Aorta (tissue), 5 donors: ENCODE measurements around the gene DCHS2. TPM values are rescaled to one million over a fixed set of nuclear protein-coding genes. Genes with fewer than 3 reads are reported as not detected.

Experiments
- ATAC-seq: fragments of 200-7000 bp; cut with Tn5 transposase; one replicate; pipeline ENCODE4 v1.9.1; 2022; ENCODE audit warnings: moderate library complexity; ENCODE audit not compliant: low FRiP score
- DNase-seq, 2 donors: peaks; one replicate each; pipeline ENCODE4 v3.0.0-alpha.2; 2020
- H3K27ac ChIP-seq, 2 donors: one replicate each; pipeline ENCODE4 v1.5.1; 2013; ENCODE audit warnings: low read length in 2 of 2, mild to moderate bottlenecking in 2 of 2, moderate library complexity in 2 of 2, control low read depth in 1 of 2, inconsistent platforms in 1 of 2, low read depth in 1 of 2
- H3K27me3 ChIP-seq, 2 donors: one replicate each; pipeline ENCODE4 v1.6.1; 2013; ENCODE audit warnings: control low read depth in 1 of 2, low read length in 1 of 2, mild to moderate bottlenecking in 1 of 2, moderate library complexity in 1 of 2; ENCODE audit not compliant: insufficient read depth in 2 of 2, control insufficient read depth in 1 of 2
- H3K36me3 ChIP-seq, 2 donors: one replicate each; pipeline ENCODE4 v1.6.1; 2013; ENCODE audit warnings: control low read depth in 1 of 2, low read length in 1 of 2, mild to moderate bottlenecking in 1 of 2; ENCODE audit not compliant: insufficient read depth in 2 of 2, control insufficient read depth in 1 of 2
- H3K4me1 ChIP-seq, 2 donors: one replicate each; pipeline ENCODE4 v1.6.1; 2013; ENCODE audit warnings: low read length in 2 of 2, control low read depth in 1 of 2, mild to moderate bottlenecking in 1 of 2, moderate library complexity in 1 of 2; ENCODE audit not compliant: insufficient read depth in 2 of 2, control insufficient read depth in 1 of 2
- H3K4me3 ChIP-seq, 2 donors: one replicate each; pipeline ENCODE4 v1.5.1; 2013; ENCODE audit warnings: low read length in 2 of 2, control low read depth in 1 of 2, mild to moderate bottlenecking in 1 of 2
- H3K9me3 ChIP-seq: one replicate; pipeline ENCODE4 v1.6.1; 2013; ENCODE audit warnings: mild to moderate bottlenecking, low read length; ENCODE audit not compliant: control insufficient read depth
- WGBS, 2 donors: extraction: QIAGEN DNeasy Blood & Tissue Kit; methylation state at CpG; one replicate each; pipeline ENCODE4 v1.1.7; 2013; 5-methylcytosine and 5-hydroxymethylcytosine counted together
- intact Hi-C, 2 donors: fragments of 100-400 bp; cut with DNase I; formaldehyde crosslinking; loops; one replicate each; pipeline versions ENCODE4 v1.14.2 to v1.15.0; 2022
- polyA plus RNA-seq, 2 donors: library from polyadenylated mRNA; stranded (reverse); fragments of 200-250 nt; gene quantifications; one replicate each; pipeline ENCODE4 v1.2.3, GENCODE V29; 2013
- total RNA-seq, 2 donors: library from RNA; stranded (reverse); fragmentation: NEBNext Ultra II Directional; extraction: Animal tissue kit (Norgen Biotek cat#: 25700); gene quantifications; one replicate each; pipeline ENCODE4 v1.2.1, GENCODE V29; 2021
- donor health status: healthy with polysubstance abuse.
- donor health status: Bipolar disorder and iron deficiency.
- donor health status: DM: no; HTN: no; CAD: no.
- donor health status: DM: no; HTN: no; CAD: no.
- donor health status: DM: yes; HTN: yes; CAD: no.

Gene DCHS2
- total and polyA plus RNA-seq, 4 donors = 0.03 to 0.08 (median 0.06) TPM; not detected in 1

DNA sequence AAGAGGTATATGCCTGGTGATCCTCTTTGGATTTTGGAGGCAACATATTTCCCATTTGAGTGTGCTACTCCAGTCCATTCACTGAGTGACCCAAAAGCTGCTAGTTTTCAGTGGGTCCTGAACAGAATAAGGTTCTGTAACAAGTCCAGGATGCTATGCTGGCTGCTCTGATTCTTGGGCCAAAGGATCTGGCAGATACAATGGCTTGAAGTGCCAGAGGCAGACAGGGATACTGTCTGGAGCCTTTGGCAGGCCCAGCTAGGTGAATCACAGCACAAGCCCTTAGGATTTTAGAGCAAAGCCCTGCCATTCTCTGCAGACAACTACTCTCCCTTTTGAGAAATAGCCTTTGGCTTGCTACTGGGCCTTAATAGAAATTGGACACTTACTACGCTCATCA lies 40.6 kb downstream of the DCHS2 start:
- no peaks in the 10 kb centered on the region for H3K27me3 ChIP-seq
- H3K4me1 ChIP-seq = no peaks in the 10 kb centered on the region
- no peak overlapping the region for H3K27ac ChIP-seq
- ATAC-seq (no peak), DNase-seq (no peak)
- H3K9me3 ChIP-seq = no peaks in the 10 kb centered on the region
- H3K4me3 ChIP-seq = no peak overlapping the region
- H3K36me3 ChIP-seq = no peaks in the 10 kb centered on the region
- WGBS, 2 donors = 95 to 100% methylated on average over 1 of the region's 1 CpG
- intact Hi-C loops = no loop called here

DNA sequence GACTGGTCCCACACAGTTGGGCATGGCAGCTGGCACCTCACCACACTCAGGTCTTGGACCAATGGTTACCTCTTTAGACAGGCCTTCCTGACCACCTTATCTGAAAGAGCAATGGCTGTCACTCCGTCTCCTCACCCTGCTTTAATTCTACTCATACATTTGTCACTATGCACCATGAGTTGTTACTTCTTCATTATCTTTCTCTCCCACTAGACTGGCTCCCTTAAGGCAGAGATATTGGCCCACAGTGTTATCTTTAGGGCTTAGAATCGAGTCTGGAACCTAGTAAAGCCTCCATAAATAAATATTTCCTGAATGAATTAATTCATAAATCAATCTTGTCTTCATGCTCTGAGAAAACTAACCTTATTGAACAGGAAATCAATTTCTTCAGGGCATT lies 46.6 kb downstream of the DCHS2 start:
- intact Hi-C loops = no loop called here
- Histone ChIP-seq H3K27ac (no peak overlapping the region), H3K9me3 (no peaks in the 10 kb centered on the region), H3K27me3 (no peaks in the 10 kb centered on the region), H3K4me1 (no peaks in the 10 kb centered on the region), H3K4me3 (no peak overlapping the region), H3K36me3 (no peaks in the 10 kb centered on the region)
- WGBS, 2 donors = 70 to 73% methylated on average over 2 of the region's 2 CpGs
- ATAC-seq (no peak), DNase-seq (no peak)

GRCh38 chr4:154441982-154442381 lies 49.6 kb downstream of the DCHS2 start:
- Histone ChIP-seq H3K4me1 (no peaks in the 10 kb centered on the region), H3K27ac (no peak overlapping the region), H3K4me3 (no peak overlapping the region), H3K36me3 (no peaks in the 10 kb centered on the region), H3K9me3 (no peaks in the 10 kb centered on the region), H3K27me3 (no peaks in the 10 kb centered on the region)
- WGBS, 2 donors = 88 to 89% methylated on average over 3 of the region's 3 CpGs
- ATAC-seq (no peak), DNase-seq (no peak)
- intact Hi-C loops = no loop called here

DNA sequence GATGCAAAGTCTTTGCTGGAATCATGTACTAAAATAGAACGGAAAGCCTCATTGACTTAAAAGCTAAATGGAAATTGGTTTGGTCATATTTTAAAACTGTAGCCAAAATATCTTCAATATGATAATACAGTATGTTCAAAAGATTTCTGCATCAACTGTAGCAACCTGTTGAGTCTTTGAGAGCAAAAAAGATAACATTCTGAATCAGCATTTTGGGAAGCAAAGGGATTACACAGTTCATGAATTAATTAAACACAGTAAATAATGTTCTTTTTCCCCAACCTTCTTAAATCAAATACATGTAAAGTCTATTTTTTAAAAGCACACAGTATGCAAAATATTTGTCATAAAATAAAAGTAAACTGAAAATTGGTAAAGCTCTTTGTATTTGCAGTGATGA lies 50.5 kb downstream of the DCHS2 start:
- intact Hi-C loops = no loop called here
- Histone ChIP-seq H3K27me3 (no peaks in the 10 kb centered on the region), H3K36me3 (no peaks in the 10 kb centered on the region), H3K27ac (no peak overlapping the region), H3K4me1 (no peaks in the 10 kb centered on the region), H3K9me3 (no peaks in the 10 kb centered on the region), H3K4me3 (no peak overlapping the region)
- 51 to 55% methylated on average over 1 of the region's 1 CpG for WGBS, 2 donors
- ATAC-seq (no peak), DNase-seq (no peak)

GRCh38 chr4:154439224-154439623 lies 52.4 kb downstream of the DCHS2 start:
- Histone ChIP-seq H3K9me3 (no peaks in the 10 kb centered on the region), H3K36me3 (no peaks in the 10 kb centered on the region), H3K4me1 (no peaks in the 10 kb centered on the region), H3K27me3 (no peaks in the 10 kb centered on the region), H3K27ac (no peak overlapping the region), H3K4me3 (no peak overlapping the region)
- DNase-seq (no peak), ATAC-seq (no peak)
- intact Hi-C loops = no loop called here
- WGBS, 2 donors = 6 to 17% methylated on average over 1 of the region's 1 CpG

DNA sequence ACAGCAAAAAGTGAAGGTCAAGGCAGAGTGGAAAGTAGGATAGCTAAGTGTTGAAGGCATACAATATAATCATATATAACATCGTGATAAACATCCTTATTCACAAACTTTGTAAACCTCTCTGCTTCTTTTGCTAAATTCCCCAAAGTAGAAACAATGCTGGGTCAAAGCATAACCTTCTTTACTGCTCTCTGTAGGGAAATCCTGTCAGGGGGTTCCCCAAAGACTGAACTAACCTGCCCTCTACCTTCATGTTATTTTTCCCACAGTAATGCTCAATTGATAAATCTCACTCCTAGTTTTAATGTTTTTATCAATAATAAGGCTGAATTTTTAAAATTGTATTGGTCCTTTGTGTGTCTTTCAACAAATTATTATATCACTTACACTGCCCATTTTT lies 55.7 kb downstream of the DCHS2 start:
- Histone ChIP-seq H3K36me3 (no peaks in the 10 kb centered on the region), H3K27me3 (no peaks in the 10 kb centered on the region), H3K27ac (no peak overlapping the region), H3K9me3 (peaks cover 1% of the 10 kb centered on the region), H3K4me1 (no peaks in the 10 kb centered on the region), H3K4me3 (no peak overlapping the region)
- DNase-seq (no peak), ATAC-seq (no peak)
- intact Hi-C loops = no loop called here
- 77% methylated on average over 1 of the region's 1 CpG for WGBS, 2 donors

GRCh38 chr4:154433543-154433942 lies 58.1 kb downstream of the DCHS2 start:
- 92 to 95% methylated on average over 6 of the region's 6 CpGs for WGBS, 2 donors
- peaks cover 1% of the 10 kb centered on the region for H3K9me3 ChIP-seq
- no peak overlapping the region for H3K27ac ChIP-seq
- H3K4me1 ChIP-seq = no peaks in the 10 kb centered on the region
- no peak for DNase-seq
- ATAC-seq = no peak
- H3K27me3 ChIP-seq = no peaks in the 10 kb centered on the region
- no peak overlapping the region for H3K4me3 ChIP-seq
- H3K36me3 ChIP-seq = no peaks in the 10 kb centered on the region
- intact Hi-C loops = no loop called here

DNA sequence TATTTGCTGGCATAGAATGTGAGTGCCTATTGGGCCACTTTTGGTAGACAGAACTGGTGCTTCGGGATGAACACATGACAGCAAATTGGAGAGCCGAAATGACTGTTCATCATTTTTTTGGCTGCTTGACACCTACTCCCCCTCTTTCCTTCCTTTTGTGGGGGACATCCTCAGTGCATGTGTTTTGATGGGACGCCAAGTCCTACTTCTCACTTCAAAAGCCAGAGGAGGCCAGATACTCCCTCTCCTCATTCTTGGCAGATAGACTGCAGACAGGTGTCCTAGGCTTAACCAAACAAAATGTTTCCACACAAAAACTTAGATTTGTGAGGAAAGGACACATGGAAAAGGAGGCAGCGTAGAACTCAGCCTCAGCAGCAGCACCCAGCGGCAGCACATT lies 62.4 kb downstream of the DCHS2 start:
- no peak for DNase-seq
- WGBS, 2 donors = 95 to 96% methylated on average over 5 of the region's 5 CpGs
- Histone ChIP-seq H3K27ac (no peak overlapping the region), H3K4me1 (no peaks in the 10 kb centered on the region), H3K4me3 (no peak overlapping the region), H3K36me3 (no peaks in the 10 kb centered on the region), H3K27me3 (no peaks in the 10 kb centered on the region), H3K9me3 (peaks cover 1% of the 10 kb centered on the region)
- intact Hi-C loops = no loop called here
- ATAC-seq = no peak

DNA sequence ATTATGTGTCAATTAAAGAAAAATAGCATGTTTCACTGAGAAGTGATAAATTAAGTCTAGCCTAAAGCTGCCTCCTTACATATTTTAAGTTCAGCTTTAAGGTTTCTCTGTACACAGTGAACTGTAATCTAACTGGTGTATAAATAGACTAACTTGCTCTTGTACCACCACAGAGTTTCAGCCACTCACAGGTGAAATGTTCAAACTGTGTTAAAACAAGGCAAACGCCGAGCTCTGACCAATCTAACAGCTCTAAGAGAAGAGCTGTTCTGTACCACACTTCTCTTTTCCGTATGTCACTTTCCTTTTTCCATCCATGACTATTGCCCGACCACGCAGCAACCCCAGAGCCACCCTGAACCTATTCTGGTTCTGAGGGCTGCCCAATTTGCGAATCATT lies 64.5 kb downstream of the DCHS2 start:
- no peak for ATAC-seq
- Histone ChIP-seq H3K36me3 (no peaks in the 10 kb centered on the region), H3K4me3 (no peak overlapping the region), H3K27ac (no peak overlapping the region), H3K4me1 (no peaks in the 10 kb centered on the region), H3K27me3 (no peaks in the 10 kb centered on the region), H3K9me3 (no peaks in the 10 kb centered on the region)
- 65 to 71% methylated on average over 6 of the region's 6 CpGs for WGBS, 2 donors
- intact Hi-C loops = no loop called here
- DNase-seq = no peak
